Ishikawa (cell line): ENCODE measurements around the gene LMAN2L.

Experiments
- CEBPB ChIP-seq: IDR thresholded peaks from 2 replicates; pipeline ENCODE4 v1.6.1; 2012
- EGR1 ChIP-seq: IDR thresholded peaks from 2 replicates; pipeline ENCODE4 v1.6.1; 2012
- EP300 ChIP-seq: IDR thresholded peaks from 2 replicates; pipeline ENCODE4 v1.6.1; 2012; ENCODE audit warnings: borderline replicate concordance
- NFIC ChIP-seq: IDR thresholded peaks from 2 replicates; pipeline ENCODE4 v1.6.1; 2012
- RAD21 ChIP-seq: IDR thresholded peaks from 2 replicates; pipeline ENCODE4 v1.6.1; 2012; ENCODE audit warnings: low read depth
- TAF1 ChIP-seq: IDR thresholded peaks from 2 replicates; pipeline ENCODE4 v1.6.1; 2012; ENCODE audit warnings: low read depth, mild to moderate bottlenecking
- TCF12 ChIP-seq: IDR thresholded peaks from 2 replicates; pipeline ENCODE4 v1.6.1; 2012; ENCODE audit warnings: low read depth
- TEAD4 ChIP-seq: IDR thresholded peaks from 2 replicates; pipeline ENCODE4 v1.6.1; 2012
- USF1 ChIP-seq: IDR thresholded peaks from 2 replicates; pipeline ENCODE4 v1.6.1; 2012
- YY1 ChIP-seq: IDR thresholded peaks from 2 replicates; pipeline ENCODE4 v1.6.1; 2012; ENCODE audit warnings: low read depth
- ZBTB7A ChIP-seq: IDR thresholded peaks from 2 replicates; pipeline ENCODE4 v1.6.1; 2012; ENCODE audit warnings: low read depth
- TF ChIP-seq, protein P1 (sequence below): IDR thresholded peaks from 2 replicates; pipeline ENCODE4 v1.6.1; 2012
- TF ChIP-seq, protein P2 (sequence below): IDR thresholded peaks from 2 replicates; pipeline ENCODE4 v1.6.1; 2012; ENCODE audit warnings: low read depth, mild to moderate bottlenecking

DNA sequence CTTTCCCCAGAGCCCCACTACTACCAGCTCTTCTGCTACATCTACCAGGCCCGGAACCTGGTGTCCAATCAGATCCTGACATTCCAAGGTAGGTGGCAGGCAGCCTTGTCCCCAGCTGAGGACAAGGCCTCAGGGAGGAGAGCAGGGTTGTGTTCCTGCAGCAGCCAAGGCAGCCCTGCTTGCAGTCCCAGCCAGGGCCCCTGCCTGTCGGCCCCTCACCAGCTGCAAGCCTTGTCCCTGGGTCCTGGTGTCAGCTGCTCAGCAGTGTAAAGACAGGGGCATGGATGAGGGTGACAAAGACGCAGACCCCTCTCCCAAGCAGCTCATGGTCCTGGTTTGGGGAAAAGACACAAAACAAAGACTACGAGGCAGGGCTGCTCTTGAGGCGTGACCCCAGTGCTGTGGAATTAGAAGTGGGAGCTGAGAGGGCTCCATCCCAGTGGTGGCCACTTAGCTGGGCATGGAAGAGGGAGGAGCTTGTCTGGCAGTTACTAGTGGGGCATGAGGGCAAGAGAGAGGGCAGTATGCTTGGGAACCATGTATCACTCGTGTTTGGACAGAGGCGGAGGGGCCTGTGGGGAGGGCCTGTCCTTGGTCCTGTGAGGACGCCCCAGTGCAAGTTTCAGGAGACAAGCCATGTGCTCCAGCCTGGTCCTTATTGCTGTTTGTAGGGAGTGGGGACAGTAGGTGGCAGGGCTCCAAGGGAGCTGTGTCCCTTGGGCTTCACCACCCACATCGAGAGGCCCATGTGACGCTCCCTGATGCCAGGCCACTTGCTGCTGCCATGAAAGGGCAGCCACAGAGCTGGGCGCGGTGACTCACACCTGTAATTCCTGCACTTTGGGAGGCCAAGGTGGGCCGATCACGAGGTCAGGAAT, 47.5 kb downstream of the LMAN2L start:
- no peak for TF ChIP-seq EGR1
- no peak for TF ChIP-seq RAD21
- TF ChIP-seq EP300: no peak
- TF ChIP-seq, protein P1, sequence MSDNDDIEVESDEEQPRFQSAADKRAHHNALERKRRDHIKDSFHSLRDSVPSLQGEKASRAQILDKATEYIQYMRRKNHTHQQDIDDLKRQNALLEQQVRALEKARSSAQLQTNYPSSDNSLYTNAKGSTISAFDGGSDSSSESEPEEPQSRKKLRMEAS: no peak
- TF ChIP-seq ZBTB7A: no peak
- TF ChIP-seq USF1: no peak
- TF ChIP-seq, protein P2, sequence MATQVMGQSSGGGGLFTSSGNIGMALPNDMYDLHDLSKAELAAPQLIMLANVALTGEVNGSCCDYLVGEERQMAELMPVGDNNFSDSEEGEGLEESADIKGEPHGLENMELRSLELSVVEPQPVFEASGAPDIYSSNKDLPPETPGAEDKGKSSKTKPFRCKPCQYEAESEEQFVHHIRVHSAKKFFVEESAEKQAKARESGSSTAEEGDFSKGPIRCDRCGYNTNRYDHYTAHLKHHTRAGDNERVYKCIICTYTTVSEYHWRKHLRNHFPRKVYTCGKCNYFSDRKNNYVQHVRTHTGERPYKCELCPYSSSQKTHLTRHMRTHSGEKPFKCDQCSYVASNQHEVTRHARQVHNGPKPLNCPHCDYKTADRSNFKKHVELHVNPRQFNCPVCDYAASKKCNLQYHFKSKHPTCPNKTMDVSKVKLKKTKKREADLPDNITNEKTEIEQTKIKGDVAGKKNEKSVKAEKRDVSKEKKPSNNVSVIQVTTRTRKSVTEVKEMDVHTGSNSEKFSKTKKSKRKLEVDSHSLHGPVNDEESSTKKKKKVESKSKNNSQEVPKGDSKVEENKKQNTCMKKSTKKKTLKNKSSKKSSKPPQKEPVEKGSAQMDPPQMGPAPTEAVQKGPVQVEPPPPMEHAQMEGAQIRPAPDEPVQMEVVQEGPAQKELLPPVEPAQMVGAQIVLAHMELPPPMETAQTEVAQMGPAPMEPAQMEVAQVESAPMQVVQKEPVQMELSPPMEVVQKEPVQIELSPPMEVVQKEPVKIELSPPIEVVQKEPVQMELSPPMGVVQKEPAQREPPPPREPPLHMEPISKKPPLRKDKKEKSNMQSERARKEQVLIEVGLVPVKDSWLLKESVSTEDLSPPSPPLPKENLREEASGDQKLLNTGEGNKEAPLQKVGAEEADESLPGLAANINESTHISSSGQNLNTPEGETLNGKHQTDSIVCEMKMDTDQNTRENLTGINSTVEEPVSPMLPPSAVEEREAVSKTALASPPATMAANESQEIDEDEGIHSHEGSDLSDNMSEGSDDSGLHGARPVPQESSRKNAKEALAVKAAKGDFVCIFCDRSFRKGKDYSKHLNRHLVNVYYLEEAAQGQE: no peak
- no peak for TF ChIP-seq TAF1
- no peak for TF ChIP-seq NFIC
- no peak for TF ChIP-seq CEBPB
- TF ChIP-seq TEAD4: no peak
- TF ChIP-seq TCF12: no peak
- no peak for TF ChIP-seq YY1
